GM19468 (cell line): ENCODE measurements around the gene NFIX.

Source experiments
- ATAC-seq: cut with Tn5 transposase; IDR thresholded peaks from one replicate; pipeline ENCODE4 v1.9.1; 2021; ENCODE audit warnings: mild to moderate bottlenecking, moderate library complexity, moderate number of reproducible peaks; ENCODE audit not compliant: unreplicated experiment; ENCODE audit errors: extremely low read depth

The NFIX gene

GRCh38 chr19:12986726-12987125, 8.5 kb upstream of the NFIX start:
- ATAC-seq, result no peak

GRCh38 chr19:12987190-12987589, 8.1 kb upstream of the NFIX start:
- ATAC-seq, result no peak

DNA sequence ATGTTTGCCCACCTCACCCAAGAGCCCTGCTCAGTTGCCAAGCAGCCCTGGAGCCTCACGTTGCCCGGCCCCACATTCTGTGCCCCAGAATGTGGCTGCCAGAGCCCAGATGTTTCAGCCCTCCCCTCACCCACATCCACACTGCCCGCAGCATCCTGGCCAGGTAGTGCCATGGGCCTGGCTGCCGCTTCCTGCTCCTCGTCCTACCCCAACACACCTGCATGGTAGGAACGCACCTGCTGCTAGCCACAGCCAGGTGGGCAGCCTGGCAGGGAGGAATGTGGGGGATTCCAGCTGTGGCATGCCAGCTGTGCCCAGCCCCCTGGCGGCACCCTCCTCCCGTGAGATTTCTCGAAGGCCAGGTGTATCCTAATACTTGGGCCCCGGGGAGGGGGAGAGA, 7.5 kb upstream of the NFIX start:
- no peak for ATAC-seq

DNA sequence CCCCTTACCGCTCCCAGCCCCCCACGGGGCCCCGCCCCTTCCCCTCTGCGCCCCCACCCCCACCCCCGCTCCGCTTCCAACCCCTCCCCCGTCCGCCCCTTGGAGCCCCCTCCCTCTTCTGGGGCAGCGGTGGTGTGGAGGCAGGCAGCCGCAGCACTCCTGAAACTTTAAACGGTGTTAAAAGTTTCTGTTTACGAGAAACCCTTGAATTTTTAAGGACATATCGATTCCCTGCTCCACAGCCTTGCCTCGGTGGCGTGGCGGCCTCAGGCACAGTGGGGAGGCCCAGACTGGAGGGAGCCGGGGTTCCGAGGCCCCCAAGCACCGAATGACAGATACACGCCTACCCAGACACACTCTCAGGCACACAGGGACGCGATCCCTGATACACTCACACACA, 4.8 kb upstream of the NFIX start:
- no peak for ATAC-seq

DNA sequence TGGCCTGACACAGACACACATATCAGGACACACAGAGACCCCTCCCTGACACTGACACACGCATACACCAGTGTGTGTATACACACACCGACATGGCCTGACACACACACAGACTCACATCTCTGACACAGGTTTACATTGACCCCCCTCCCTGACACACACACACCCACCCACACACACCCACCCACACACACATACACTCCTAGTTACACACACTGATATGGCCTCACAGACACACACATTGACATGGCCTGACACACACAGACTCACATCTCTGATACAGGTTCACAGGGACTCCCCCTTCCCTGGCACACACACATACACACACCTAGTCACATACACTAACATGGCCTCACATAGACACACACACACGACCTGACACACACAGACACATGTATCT, 4.4 kb upstream of the NFIX start:
- ATAC-seq, result no peak

- ATAC-seq, result no peak
Measured at GRCh38 chr19:12991296-12991695, 4.0 kb upstream of the NFIX start.

GRCh38 chr19:12992729-12993128, 2.5 kb upstream of the NFIX start:
- no peak for ATAC-seq

GRCh38 chr19:12993562-12993961, 1.7 kb upstream of the NFIX start:
- ATAC-seq, result no peak

- no peak for ATAC-seq
Measured at GRCh38 chr19:12995596-12996405, 526 bp downstream of the NFIX start.

GRCh38 chr19:12996406-12997094, 1.3 kb downstream of the NFIX start:
- ATAC-seq, result no peak

DNA sequence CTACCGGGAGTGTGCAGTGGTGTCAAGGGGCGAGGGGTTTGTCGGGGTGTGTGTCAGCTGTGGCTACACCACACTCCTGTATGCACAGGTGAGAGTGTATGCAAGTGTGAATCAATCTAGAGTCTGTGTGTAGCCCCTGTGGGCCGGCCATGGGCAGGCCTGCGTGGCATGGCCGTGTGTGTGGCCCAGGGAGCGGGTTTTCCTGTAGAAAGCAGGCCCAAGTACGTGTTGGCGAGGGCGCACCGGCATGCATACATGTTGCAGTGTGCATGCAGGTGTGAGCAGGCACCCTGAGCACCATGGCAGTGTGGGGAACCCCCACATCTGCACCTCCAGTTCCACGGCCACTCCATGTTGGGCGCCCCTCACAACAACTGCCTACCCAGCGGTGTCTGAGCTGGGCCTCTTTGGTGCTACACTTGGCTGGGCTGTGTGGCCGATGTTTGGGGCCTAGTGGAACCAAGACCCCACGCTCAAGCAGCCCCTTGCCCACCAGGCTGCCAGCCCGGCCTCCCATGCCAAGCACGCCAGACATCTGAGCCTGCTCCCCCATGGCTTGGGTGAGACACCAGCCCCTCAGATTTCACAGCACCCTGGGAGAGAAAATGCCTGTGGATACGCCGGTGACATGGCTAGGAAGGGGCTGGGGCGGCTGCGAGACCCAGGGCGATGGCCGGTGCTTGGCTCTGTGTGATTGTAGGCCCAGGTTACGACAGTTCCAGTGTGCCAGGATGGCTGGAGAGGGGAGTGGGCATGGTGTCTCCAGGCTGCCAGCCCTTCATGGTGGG, 2.1 kb downstream of the NFIX start:
- no peak for ATAC-seq

DNA sequence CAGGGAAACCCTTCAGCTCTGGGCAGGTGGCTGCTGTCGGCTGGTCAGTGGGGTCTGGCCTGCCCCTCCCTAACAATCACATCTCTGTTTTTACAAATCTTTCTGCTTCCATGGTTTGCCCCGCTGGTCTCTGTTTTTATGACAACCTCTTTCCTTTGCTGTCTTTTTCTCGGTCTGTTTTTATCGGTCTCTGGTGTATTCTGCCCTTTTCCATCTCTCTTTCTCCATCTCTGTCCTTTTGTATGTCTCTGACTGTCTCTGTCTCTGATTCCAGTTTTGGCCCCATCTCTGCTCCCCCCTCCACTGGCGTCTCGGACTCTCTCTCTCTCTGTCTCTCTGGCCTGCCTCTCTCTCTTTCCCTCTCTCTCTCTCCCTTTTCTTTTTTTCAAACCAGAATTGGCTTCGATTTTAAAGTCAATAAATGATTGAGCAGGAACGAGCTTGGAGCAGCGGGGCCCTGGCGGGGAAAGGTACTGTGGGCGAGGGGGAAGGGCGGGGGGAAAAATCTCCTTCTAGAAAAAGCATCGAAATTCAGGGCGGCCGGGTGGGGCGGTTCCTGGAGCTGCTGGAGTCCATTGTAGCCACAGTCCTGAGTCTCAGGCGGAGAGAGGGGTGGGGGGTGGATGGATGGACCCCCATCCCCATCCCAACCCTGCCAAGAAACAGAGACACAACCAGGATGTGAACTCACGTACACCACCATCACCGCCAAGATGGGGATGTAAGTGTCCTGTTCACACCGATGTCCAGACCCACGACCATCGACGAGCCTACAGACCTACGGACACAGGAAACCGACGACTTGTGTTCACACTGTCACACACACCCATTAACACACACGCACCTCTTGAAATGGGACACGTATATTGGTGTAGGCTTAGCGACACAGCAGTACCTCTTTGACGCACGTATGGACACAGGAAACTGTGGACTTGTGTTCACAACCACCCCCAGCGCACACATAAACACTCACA, 3.0 kb downstream of the NFIX start:
- no peak for ATAC-seq

DNA sequence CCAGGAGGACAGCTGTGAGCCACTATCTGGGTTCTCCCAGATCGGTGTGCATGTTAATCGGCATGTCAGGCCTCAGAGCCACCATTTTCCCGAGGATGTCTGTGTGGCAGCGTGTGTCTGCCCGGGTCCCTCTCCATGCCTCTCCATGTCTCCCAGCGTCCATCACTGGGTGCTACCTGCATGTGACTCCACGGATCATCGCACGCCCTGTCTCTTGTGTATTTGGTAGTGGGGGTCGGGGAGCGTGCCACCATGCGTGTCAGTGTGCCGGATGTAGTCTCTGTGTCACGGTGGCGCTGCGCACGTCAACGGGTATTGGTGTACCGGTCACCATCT, 5.9 kb downstream of the NFIX start:
- no peak for ATAC-seq

DNA sequence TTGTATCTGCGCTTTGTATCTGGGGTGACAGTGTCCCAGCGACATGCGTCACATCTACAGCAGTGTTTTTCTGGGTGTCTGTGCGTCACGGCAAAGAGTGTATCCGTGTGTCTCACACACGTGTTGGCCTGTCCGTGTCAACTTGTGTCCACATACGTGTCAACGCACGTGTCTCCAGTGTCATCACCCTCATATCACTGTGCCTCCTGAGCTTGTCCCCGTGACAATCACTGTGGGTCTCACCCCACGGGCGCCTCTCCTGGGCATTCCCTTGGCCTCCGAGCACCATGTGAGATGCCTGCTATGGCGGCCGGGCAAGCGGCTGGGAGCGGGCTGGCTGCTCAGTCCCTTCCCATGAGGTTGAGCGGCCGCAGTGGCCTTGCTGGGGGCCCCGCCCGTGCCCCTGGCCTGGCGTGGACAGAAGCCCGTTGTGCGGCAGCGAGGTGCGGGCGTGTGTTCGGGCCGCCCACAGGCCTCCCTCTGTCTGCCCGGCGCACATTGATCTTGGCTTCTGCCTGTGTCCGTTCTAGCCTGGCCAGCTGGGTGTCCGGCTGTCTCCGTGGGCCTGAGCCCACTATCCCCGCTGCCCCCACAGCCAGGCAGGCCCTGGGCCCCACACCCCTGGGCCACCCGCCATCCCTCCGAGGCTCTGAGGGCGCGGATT, 6.4 kb downstream of the NFIX start:
- ATAC-seq, result no peak

GRCh38 chr19:13002166-13002898, 7.1 kb downstream of the NFIX start:
- ATAC-seq, result no peak

DNA sequence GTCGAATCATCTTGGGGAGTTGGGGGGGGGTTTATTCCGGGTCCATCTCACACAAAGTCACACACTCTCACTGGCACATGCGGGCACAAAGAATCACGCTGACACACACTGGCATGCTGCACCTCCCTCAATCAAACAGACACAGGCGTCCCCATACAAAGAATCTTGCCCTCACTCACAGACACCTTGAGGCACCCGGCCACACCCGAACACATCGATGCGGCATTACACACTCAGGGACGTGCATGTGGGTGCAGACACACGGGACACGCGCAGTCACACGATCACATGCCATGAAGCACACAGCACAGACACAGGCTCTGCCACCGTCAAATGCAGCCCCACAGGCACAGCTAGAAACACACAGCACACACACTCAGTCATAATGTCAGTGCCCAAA, 7.8 kb downstream of the NFIX start:
- ATAC-seq, result no peak

- no peak for ATAC-seq
Measured at GRCh38 chr19:13004273-13004672, 9.0 kb downstream of the NFIX start.

- ATAC-seq, result no peak
Measured at GRCh38 chr19:13005253-13005652, 10.0 kb downstream of the NFIX start.

DNA sequence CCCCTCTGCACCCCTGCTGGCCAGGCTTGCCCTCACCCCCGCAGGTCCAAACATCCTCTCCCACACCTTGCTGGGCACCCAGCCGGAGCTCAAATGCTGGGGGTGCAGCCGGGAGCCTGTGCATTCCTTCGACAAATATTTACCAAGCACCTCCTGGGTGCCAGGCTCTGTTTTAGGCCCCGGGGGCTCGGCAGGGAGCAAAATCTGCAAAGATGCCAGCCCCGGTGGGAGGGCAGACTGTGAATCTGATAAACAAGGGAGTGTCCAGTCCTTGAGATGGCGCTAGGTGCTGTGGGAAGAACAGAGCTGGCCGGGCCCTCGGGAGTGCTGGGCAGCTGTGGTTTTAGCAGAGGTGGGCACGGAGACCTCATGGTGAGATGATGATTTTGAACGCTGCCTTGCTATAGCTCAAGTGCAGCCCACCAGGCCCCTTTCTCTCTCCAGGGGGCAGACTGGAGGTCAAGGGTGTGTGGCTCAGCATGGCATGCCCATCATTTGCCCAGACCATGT, 10.6 kb downstream of the NFIX start:
- ATAC-seq, result no peak
